VCaP (cell line): ENCODE data around the gene PLA2G4F.
"Not testable (repeated sequence)": the region's sequence is repeated elsewhere in the genome, so short reads cannot be mapped to it uniquely, and the experiment has no call there.

Experiments
- H3K27ac ChIP-seq: fragments of 450-650 bp; 2 replicates; pipeline ENCODE4 v1.5.1; 2017
- CTCF ChIP-seq: fragments of 450-650 bp; conservative IDR thresholded peaks from 2 replicates; pipeline ENCODE4 v1.5.1; 2017; ENCODE audit warnings: mild to moderate bottlenecking, moderate library complexity

The PLA2G4F gene

GRCh38 chr15:42092398-42093318, 63.8 kb downstream of the PLA2G4F start:
- no peak for TF ChIP-seq CTCF
- no peak overlapping the region for H3K27ac ChIP-seq

DNA sequence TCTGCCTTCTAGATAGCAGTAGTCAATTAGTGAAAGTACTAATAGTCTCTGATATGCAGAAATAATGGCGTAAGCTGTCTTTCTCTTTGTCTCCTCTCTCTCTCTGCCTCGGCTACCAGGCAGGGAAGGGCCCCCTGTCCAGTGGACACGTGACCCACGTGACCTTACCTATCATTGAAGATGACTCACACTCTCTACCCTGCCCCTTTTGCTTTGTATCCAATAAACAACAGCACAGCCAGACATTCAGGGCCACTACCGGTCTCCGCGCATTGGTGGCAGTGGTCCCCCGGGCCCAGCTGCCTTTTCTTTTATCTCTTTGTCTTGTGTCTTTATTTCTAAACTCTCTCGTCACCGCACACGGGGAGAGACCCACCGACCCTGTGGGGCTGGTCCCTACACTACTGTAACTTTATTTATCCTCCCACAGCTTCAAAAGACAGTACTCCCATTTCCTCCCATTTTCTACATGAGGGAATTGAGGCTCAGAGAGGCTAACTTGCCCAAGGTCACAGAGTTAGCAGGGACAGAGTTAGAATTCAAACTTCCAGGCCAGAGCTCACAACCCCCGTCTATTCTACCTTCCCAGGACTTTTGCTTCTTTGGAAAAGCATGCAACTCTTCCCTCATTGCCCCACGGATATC, 64.6 kb downstream of the PLA2G4F start:
- not testable (repeated sequence) for H3K27ac ChIP-seq

GRCh38 chr15:42090781-42091180, 65.7 kb downstream of the PLA2G4F start:
- no peak for TF ChIP-seq CTCF
- H3K27ac ChIP-seq: no peak overlapping the region

GRCh38 chr15:42090370-42090769, 66.1 kb downstream of the PLA2G4F start:
- no peak overlapping the region for H3K27ac ChIP-seq
- TF ChIP-seq CTCF: no peak

DNA sequence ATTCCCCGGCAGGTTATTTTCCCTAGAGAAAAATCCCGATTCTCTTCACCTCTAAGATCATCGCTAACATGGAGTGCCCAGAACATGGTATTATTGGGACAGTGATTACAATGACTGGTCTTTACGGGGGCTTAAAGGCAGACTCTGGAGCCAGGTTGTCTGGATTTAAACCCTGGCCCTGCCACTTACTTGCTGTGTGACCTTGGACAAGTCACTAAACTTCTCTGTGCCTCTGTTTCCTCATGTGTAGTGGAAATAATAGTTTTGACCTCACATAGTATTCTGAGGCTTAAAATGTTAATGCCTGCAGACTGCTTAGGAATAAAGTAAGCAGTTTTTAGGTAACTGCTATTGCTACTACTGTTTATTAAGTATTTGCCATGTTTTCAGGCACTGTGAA, 66.5 kb downstream of the PLA2G4F start:
- no peak overlapping the region for H3K27ac ChIP-seq
- no peak for TF ChIP-seq CTCF
